ENCODE measurements around the gene CEMIP2.

DNA sequence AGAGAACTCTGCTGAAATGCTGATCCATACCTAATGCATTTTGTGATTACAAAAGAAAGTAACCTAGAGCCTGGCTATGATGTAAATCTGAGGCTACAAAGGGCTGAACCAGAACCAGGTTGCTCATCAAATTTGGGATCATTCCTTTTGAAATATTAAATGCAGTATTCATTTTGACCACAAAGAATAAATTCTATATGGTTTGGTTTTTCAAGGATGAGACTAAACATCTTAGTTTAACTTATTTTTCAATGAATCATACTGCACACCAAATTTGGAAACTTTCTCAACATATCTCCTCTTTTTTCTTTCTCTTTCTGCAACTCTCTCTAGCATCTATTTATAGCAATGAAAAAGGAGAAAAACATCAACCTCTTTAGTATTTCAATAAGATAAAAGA, 46.5 kb downstream of the CEMIP2 start:
- TF ChIP-seq, protein P1, sequence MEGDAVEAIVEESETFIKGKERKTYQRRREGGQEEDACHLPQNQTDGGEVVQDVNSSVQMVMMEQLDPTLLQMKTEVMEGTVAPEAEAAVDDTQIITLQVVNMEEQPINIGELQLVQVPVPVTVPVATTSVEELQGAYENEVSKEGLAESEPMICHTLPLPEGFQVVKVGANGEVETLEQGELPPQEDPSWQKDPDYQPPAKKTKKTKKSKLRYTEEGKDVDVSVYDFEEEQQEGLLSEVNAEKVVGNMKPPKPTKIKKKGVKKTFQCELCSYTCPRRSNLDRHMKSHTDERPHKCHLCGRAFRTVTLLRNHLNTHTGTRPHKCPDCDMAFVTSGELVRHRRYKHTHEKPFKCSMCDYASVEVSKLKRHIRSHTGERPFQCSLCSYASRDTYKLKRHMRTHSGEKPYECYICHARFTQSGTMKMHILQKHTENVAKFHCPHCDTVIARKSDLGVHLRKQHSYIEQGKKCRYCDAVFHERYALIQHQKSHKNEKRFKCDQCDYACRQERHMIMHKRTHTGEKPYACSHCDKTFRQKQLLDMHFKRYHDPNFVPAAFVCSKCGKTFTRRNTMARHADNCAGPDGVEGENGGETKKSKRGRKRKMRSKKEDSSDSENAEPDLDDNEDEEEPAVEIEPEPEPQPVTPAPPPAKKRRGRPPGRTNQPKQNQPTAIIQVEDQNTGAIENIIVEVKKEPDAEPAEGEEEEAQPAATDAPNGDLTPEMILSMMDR (IDR thresholded peaks at IDR 0.05), result no peak
- no peak for TF ChIP-seq POLR2A (IDR thresholded peaks at IDR 0.05)
